Measurements from ENCODE around the gene TRIM67.
A peak's percentile ranks its signal among the peaks of the same experiment; 100 is the strongest.

The TRIM67 gene

GRCh38 chr1:231162297-231162969 lies 575 bp downstream of the TRIM67 start (continued):
- no peak for TF ChIP-seq ZNF654 (tag by site-specific recombination; IDR thresholded peaks at IDR 0.05; ENCODE audit: low read depth)
- no peak for TF ChIP-seq ZNF558 (tag by site-specific recombination; IDR thresholded peaks at IDR 0.05)

GRCh38 chr1:231162970-231163829 lies 1.3 kb downstream of the TRIM67 start:
- Histone ChIP-seq H3K36me3 (ENCODE audit: control insufficient read depth in 2 of 2, insufficient read depth in 1 of 2, low read length in 2 of 2) (no peaks in the 10 kb centered on the region), H3K4me3 (ENCODE audit: low read depth, low read length) (peak overlapping the region; percentile 44), H3K27ac (ENCODE audit: extremely low read depth, low read depth, low read length) (no peak overlapping the region), H3K9me3 (ENCODE audit: control insufficient read depth, insufficient read depth, low read depth, low read length) (no peaks in the 10 kb centered on the region), H3K4me1 (ENCODE audit: control insufficient read depth, insufficient read depth, low read length) (peaks cover 4% of the 10 kb centered on the region)
- ChIA-PET CTCF (interaction anchor here (0.5 to 1.3 kb wide), 5 partner anchors 24 to 1658 kb away, joined by 3 to 4 read pairs (median 3); no protein-coding TSS in a partner anchor), POLR2A (interaction anchor here (0.9 to 1.9 kb wide), 2 partner anchors 15 to 125 kb away, joined by 3 to 5 read pairs; no protein-coding TSS in a partner anchor)
- TF ChIP-seq ZSCAN16 (tag by site-specific recombination; IDR thresholded peaks at IDR 0.05) (no peak), REPIN1 (tag by site-specific recombination; IDR thresholded peaks at IDR 0.05; ENCODE audit: low read depth) (0 out of 2 replicates have a peak, but pooled peaks have one; percentile 16), ZNF48 (tag by site-specific recombination; IDR thresholded peaks at IDR 0.05) (no peak), ZBTB48 (tag by site-specific recombination; IDR thresholded peaks at IDR 0.05) (no peak), ZNF561 (tag by site-specific recombination; IDR thresholded peaks at IDR 0.05; ENCODE audit: borderline replicate concordance) (no peak), REST (tag by site-specific recombination; IDR thresholded peaks at IDR 0.05) (no peak), ZNF558 (tag by site-specific recombination; IDR thresholded peaks at IDR 0.05) (no peak), ZBTB26 (tag by site-specific recombination; optimal IDR thresholded peaks at IDR 0.05) (peak; percentile 3), ZNF560 (tag by site-specific recombination; IDR thresholded peaks at IDR 0.05; ENCODE audit: borderline replicate concordance) (peak; percentile 97), ZNF830 (tag by site-specific recombination; IDR thresholded peaks at IDR 0.05; ENCODE audit: low read depth) (no peak), PRDM2 (tag by site-specific recombination; IDR thresholded peaks at IDR 0.05; ENCODE audit: borderline replicate concordance) (0 out of 2 replicates have a peak, but pooled peaks have one; percentile 37), ZBTB44 (tag by site-specific recombination; IDR thresholded peaks at IDR 0.05) (peak; percentile 41; the same call in 1 of the 2 replicates), ZNF394 (tag by site-specific recombination; IDR thresholded peaks at IDR 0.05; ENCODE audit: borderline replicate concordance) (no peak), ZNF785 (tag by site-specific recombination; IDR thresholded peaks at IDR 0.05) (no peak)
